ENCODE results near the gene XPR1. TPM values are rescaled to one million over a fixed set of nuclear protein-coding genes. Genes with fewer than 3 reads are reported as not detected.

Gene XPR1
- total and polyA plus RNA-seq, 2 of the 8 experiments (the other 6 are each of a cell fraction or from before 2014, with no cell fraction given): 28.6 to 43.9 TPM

GRCh38 chr1:180734366-180734765 is 102.5 kb downstream of the XPR1 start (continued):
- TF ChIP-seq CHD7 (IDR thresholded peaks at IDR 0.05; ENCODE audit: insufficient replicate concordance, low read length) (no peak), CHD1 (IDR thresholded peaks at IDR 0.05; ENCODE audit: low read depth, low read length) (no peak), SRF (IDR thresholded peaks at IDR 0.05; ENCODE audit: low read depth, low read length) (no peak), KDM4A (IDR thresholded peaks at IDR 0.05; ENCODE audit: low read depth, low read length, severe bottlenecking) (no peak), TCF12 (IDR thresholded peaks at IDR 0.05; ENCODE audit: low read depth, low read length) (no peak), SAP30 (IDR thresholded peaks at IDR 0.05; ENCODE audit: insufficient read depth, insufficient replicate concordance, low read length) (no peak), CHD2 (IDR thresholded peaks at IDR 0.05; ENCODE audit: low read length) (no peak)

Measured in H1 (cell line).